ENCODE results near the gene SMAD6. TPM values are rescaled to one million over a fixed set of nuclear protein-coding genes. Genes with fewer than 3 reads are reported as not detected.
"Not testable (repeated sequence)": the region's sequence is repeated elsewhere in the genome, so short reads cannot be mapped to it uniquely, and the experiment has no call there.

Gene SMAD6
- total RNA-seq, 1 donor from 2014 or later = 14.6 TPM

DNA sequence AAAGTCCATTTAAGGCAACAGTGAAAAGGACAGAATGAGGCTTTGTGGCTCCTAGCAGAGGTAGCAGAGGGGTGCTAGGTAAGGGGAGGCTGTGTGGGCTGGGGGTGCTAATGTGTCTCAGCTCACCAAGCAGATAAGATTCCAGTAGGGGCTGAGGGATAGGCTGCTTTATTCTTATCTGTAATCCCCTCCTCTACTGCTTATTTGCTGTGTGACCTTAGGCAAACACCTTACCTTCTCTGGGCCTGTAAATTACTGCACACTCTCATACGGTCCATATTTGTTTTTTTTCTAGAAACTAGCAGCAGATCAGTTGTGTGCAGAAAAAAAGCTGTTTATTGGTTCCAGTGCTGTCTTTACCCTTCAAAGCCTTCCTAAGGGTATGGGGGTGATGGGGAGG is 52.8 kb downstream of the SMAD6 start:
- H3K9me3 Mint-ChIP-seq (ENCODE audit: unreplicated experiment) = no peaks in the 10 kb centered on the region
- TF ChIP-seq, protein P1, sequence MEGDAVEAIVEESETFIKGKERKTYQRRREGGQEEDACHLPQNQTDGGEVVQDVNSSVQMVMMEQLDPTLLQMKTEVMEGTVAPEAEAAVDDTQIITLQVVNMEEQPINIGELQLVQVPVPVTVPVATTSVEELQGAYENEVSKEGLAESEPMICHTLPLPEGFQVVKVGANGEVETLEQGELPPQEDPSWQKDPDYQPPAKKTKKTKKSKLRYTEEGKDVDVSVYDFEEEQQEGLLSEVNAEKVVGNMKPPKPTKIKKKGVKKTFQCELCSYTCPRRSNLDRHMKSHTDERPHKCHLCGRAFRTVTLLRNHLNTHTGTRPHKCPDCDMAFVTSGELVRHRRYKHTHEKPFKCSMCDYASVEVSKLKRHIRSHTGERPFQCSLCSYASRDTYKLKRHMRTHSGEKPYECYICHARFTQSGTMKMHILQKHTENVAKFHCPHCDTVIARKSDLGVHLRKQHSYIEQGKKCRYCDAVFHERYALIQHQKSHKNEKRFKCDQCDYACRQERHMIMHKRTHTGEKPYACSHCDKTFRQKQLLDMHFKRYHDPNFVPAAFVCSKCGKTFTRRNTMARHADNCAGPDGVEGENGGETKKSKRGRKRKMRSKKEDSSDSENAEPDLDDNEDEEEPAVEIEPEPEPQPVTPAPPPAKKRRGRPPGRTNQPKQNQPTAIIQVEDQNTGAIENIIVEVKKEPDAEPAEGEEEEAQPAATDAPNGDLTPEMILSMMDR (IDR thresholded peaks at IDR 0.05) = no peak
- peaks cover 57% of the 10 kb centered on the region for H3K4me1 Mint-ChIP-seq (ENCODE audit: unreplicated experiment)
- H3K27me3 Mint-ChIP-seq (ENCODE audit: unreplicated experiment) = no peaks in the 10 kb centered on the region
- no peak for DNase-seq (ENCODE audit: extremely low spot score, unreplicated experiment)
- no peak overlapping the region for H3K4me3 Mint-ChIP-seq (ENCODE audit: unreplicated experiment)
- H3K27ac Mint-ChIP-seq (ENCODE audit: unreplicated experiment) = peak overlapping the region; percentile 27
- H3K36me3 Mint-ChIP-seq (ENCODE audit: unreplicated experiment) = peaks cover 12% of the 10 kb centered on the region

- peak overlapping the region; percentile 27 for H3K27ac Mint-ChIP-seq (ENCODE audit: unreplicated experiment)
- no peaks in the 10 kb centered on the region for H3K9me3 Mint-ChIP-seq (ENCODE audit: unreplicated experiment)
- H3K4me1 Mint-ChIP-seq (ENCODE audit: unreplicated experiment) = peaks cover 55% of the 10 kb centered on the region
- H3K27me3 Mint-ChIP-seq (ENCODE audit: unreplicated experiment) = no peaks in the 10 kb centered on the region
- H3K4me3 Mint-ChIP-seq (ENCODE audit: unreplicated experiment) = no peak overlapping the region
- no peak for DNase-seq (ENCODE audit: extremely low spot score, unreplicated experiment)
- peaks cover 12% of the 10 kb centered on the region for H3K36me3 Mint-ChIP-seq (ENCODE audit: unreplicated experiment)
- TF ChIP-seq, protein P1 (IDR thresholded peaks at IDR 0.05) = no peak
Measured at GRCh38 chr15:66755298-66756068, 53.4 kb downstream of the SMAD6 start.

- H3K36me3 Mint-ChIP-seq (ENCODE audit: unreplicated experiment) = peaks cover 12% of the 10 kb centered on the region
- peak overlapping the region; percentile 80 for H3K27ac Mint-ChIP-seq (ENCODE audit: unreplicated experiment)
- H3K4me3 Mint-ChIP-seq (ENCODE audit: unreplicated experiment) = no peak overlapping the region
- DNase-seq (ENCODE audit: extremely low spot score, unreplicated experiment) = no peak
- no peaks in the 10 kb centered on the region for H3K27me3 Mint-ChIP-seq (ENCODE audit: unreplicated experiment)
- no peaks in the 10 kb centered on the region for H3K9me3 Mint-ChIP-seq (ENCODE audit: unreplicated experiment)
- TF ChIP-seq, protein P1 (IDR thresholded peaks at IDR 0.05) = no peak
- peaks cover 61% of the 10 kb centered on the region for H3K4me1 Mint-ChIP-seq (ENCODE audit: unreplicated experiment)
Measured at GRCh38 chr15:66756295-66756694, 54.3 kb downstream of the SMAD6 start.

DNA sequence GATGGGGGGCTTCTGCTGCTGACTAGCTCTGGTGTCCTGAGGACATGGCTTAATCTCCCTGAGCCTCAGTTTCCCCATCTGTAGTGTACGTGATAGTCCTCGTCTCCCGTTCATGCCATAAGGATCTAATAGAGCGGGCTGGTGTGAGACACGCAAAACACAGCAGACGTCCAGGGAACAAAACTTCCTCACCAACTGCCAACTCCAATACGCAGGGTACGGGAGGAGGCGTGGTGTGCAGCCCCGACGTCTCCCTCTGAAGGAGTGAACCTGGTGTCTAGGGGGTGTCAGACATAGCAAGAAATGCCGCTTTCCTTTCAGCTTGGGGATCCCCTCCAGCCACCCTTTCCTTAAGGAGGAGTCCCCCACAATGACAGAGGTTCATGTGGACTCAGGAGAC is 55.0 kb downstream of the SMAD6 start:
- H3K9me3 Mint-ChIP-seq (ENCODE audit: unreplicated experiment) = no peaks in the 10 kb centered on the region
- H3K27ac Mint-ChIP-seq (ENCODE audit: unreplicated experiment) = peak overlapping the region; percentile 80
- TF ChIP-seq, protein P1 (IDR thresholded peaks at IDR 0.05) = no peak
- peaks cover 61% of the 10 kb centered on the region for H3K4me1 Mint-ChIP-seq (ENCODE audit: unreplicated experiment)
- H3K36me3 Mint-ChIP-seq (ENCODE audit: unreplicated experiment) = peaks cover 10% of the 10 kb centered on the region
- no peaks in the 10 kb centered on the region for H3K27me3 Mint-ChIP-seq (ENCODE audit: unreplicated experiment)
- no peak overlapping the region for H3K4me3 Mint-ChIP-seq (ENCODE audit: unreplicated experiment)
- DNase-seq (ENCODE audit: extremely low spot score, unreplicated experiment) = no peak

GRCh38 chr15:66757521-66757920 is 55.5 kb downstream of the SMAD6 start:
- TF ChIP-seq, protein P1 (IDR thresholded peaks at IDR 0.05) = no peak
- H3K27ac Mint-ChIP-seq (ENCODE audit: unreplicated experiment) = no peak overlapping the region

GRCh38 chr15:66758217-66758616 is 56.2 kb downstream of the SMAD6 start:
- H3K4me1 Mint-ChIP-seq (ENCODE audit: unreplicated experiment) = peaks cover 70% of the 10 kb centered on the region
- H3K4me3 Mint-ChIP-seq (ENCODE audit: unreplicated experiment); H3K36me3 Mint-ChIP-seq (ENCODE audit: unreplicated experiment): not testable (repeated sequence)

More at GRCh38 chr15:66757521-66757920, 55.5 kb downstream of the SMAD6 start:
- no peak for DNase-seq (ENCODE audit: extremely low spot score, unreplicated experiment)
- no peaks in the 10 kb centered on the region for H3K27me3 Mint-ChIP-seq (ENCODE audit: unreplicated experiment)
- peaks cover 9% of the 10 kb centered on the region for H3K36me3 Mint-ChIP-seq (ENCODE audit: unreplicated experiment)
- H3K4me1 Mint-ChIP-seq (ENCODE audit: unreplicated experiment) = peaks cover 63% of the 10 kb centered on the region
- no peaks in the 10 kb centered on the region for H3K9me3 Mint-ChIP-seq (ENCODE audit: unreplicated experiment)
- no peak overlapping the region for H3K4me3 Mint-ChIP-seq (ENCODE audit: unreplicated experiment)

More at GRCh38 chr15:66758217-66758616, 56.2 kb downstream of the SMAD6 start:
- DNase-seq (ENCODE audit: extremely low spot score, unreplicated experiment); H3K27ac Mint-ChIP-seq (ENCODE audit: unreplicated experiment); H3K9me3 Mint-ChIP-seq (ENCODE audit: unreplicated experiment); H3K27me3 Mint-ChIP-seq (ENCODE audit: unreplicated experiment): not testable (repeated sequence)
